Activated T-helper 17 cell treated with anti-CD3 and anti-CD28 coated beads, Interleukin-2, amount 50 U/mL, for 72 hours (primary cell): Measurements from ENCODE around the gene SLC6A17. TPM values are rescaled to one million over a fixed set of nuclear protein-coding genes. Genes with fewer than 3 reads are reported as not detected.

Experiments
- ATAC-seq: fragments of 150-1000 bp; cut with Tn5 transposase; replicated peaks from 2 replicates; pipeline ENCODE4 v1.10.0; 2021; ENCODE audit warnings: mild to moderate bottlenecking, moderate library complexity
- H3K27ac Mint-ChIP-seq: one replicate; pipeline ENCODE4 v1.8.0; 2022; ENCODE audit warnings: mixed read lengths
- H3K27me3 Mint-ChIP-seq: one replicate; pipeline ENCODE4 v1.8.0; 2022; ENCODE audit warnings: mixed read lengths
- H3K36me3 Mint-ChIP-seq: one replicate; pipeline ENCODE4 v1.8.0; 2022; ENCODE audit warnings: low read depth, mild to moderate bottlenecking, mixed read lengths
- H3K4me1 Mint-ChIP-seq: one replicate; pipeline ENCODE4 v1.8.0; 2022; ENCODE audit warnings: mixed read lengths
- H3K4me3 Mint-ChIP-seq: one replicate; pipeline ENCODE4 v1.8.0; 2022; ENCODE audit warnings: mild to moderate bottlenecking, mixed read lengths
- H3K9me3 Mint-ChIP-seq: one replicate; pipeline ENCODE4 v1.8.0; 2022; ENCODE audit warnings: mixed read lengths
- total RNA-seq, 2 donors: library from RNA; stranded (reverse); gene quantifications; one replicate each; pipeline ENCODE4 v1.2.3, GENCODE V29; 2022

Gene SLC6A17
- total RNA-seq = not detected

GRCh38 chr1:110150330-110151174 lies at the start of gene SLC6A17:
SLC6A17 (plus strand) TSS chr1:110150494; CDS start chr1:110166930, 16,436 bp downstream.
- peak; percentile 68 for ATAC-seq
- Mint-ChIP-seq H3K9me3 (no peaks in the 10 kb centered on the region), H3K4me1 (peaks cover 4% of the 10 kb centered on the region), H3K36me3 (no peaks in the 10 kb centered on the region), H3K27me3 (peaks cover 44% of the 10 kb centered on the region), H3K27ac (no peak within 1 kb of the TSS), H3K4me3 (no peak within 1 kb of the TSS)

GRCh38 chr1:110102081-110102480 lies 48.2 kb upstream of the SLC6A17 start:
- no peaks in the 10 kb centered on the region for H3K36me3 Mint-ChIP-seq
- no peaks in the 10 kb centered on the region for H3K4me1 Mint-ChIP-seq
- H3K27ac Mint-ChIP-seq = no peak overlapping the region
- no peak overlapping the region for H3K4me3 Mint-ChIP-seq
- no peak for ATAC-seq
- peaks cover 6% of the 10 kb centered on the region for H3K27me3 Mint-ChIP-seq
- no peaks in the 10 kb centered on the region for H3K9me3 Mint-ChIP-seq

- H3K4me3 Mint-ChIP-seq = no peak overlapping the region
- ATAC-seq = peak; percentile 86
- peaks cover 13% of the 10 kb centered on the region for H3K27me3 Mint-ChIP-seq
- H3K27ac Mint-ChIP-seq = no peak overlapping the region
- no peaks in the 10 kb centered on the region for H3K9me3 Mint-ChIP-seq
- H3K4me1 Mint-ChIP-seq = no peaks in the 10 kb centered on the region
- H3K36me3 Mint-ChIP-seq = no peaks in the 10 kb centered on the region
These were observed 44.0 kb upstream of the SLC6A17 start for GRCh38 chr1:110106013-110106941.

GRCh38 chr1:110107867-110108469 lies 42.3 kb upstream of the SLC6A17 start:
- Mint-ChIP-seq H3K4me1 (no peaks in the 10 kb centered on the region), H3K4me3 (no peak overlapping the region), H3K9me3 (no peaks in the 10 kb centered on the region), H3K27me3 (peaks cover 16% of the 10 kb centered on the region), H3K27ac (no peak overlapping the region), H3K36me3 (no peaks in the 10 kb centered on the region)
- no peak for ATAC-seq

- H3K36me3 Mint-ChIP-seq = no peaks in the 10 kb centered on the region
These were observed 39.2 kb upstream of the SLC6A17 start for GRCh38 chr1:110111081-110111480.

GRCh38 chr1:110112143-110112542 lies 38.2 kb upstream of the SLC6A17 start, which contains the start of gene UBL4B:
UBL4B (plus strand) TSS chr1:110112443; CDS start chr1:110112535, 92 bp downstream.
- Mint-ChIP-seq H3K4me1 (no peaks in the 10 kb centered on the region), H3K4me3 (no peak within 1 kb of the TSS), H3K27me3 (peaks cover 26% of the 10 kb centered on the region), H3K27ac (no peak within 1 kb of the TSS), H3K36me3 (no peaks in the 10 kb centered on the region), H3K9me3 (no peaks in the 10 kb centered on the region)
- ATAC-seq = no peak

More at GRCh38 chr1:110111081-110111480, 39.2 kb upstream of the SLC6A17 start:
- Mint-ChIP-seq H3K4me1 (no peaks in the 10 kb centered on the region), H3K27me3 (peaks cover 20% of the 10 kb centered on the region), H3K4me3 (no peak overlapping the region), H3K27ac (no peak overlapping the region), H3K9me3 (no peaks in the 10 kb centered on the region)
- ATAC-seq = no peak

GRCh38 chr1:110112656-110113055 lies 37.6 kb upstream of the SLC6A17 start:
- H3K4me1 Mint-ChIP-seq = no peaks in the 10 kb centered on the region
- peaks cover 23% of the 10 kb centered on the region for H3K27me3 Mint-ChIP-seq
- no peaks in the 10 kb centered on the region for H3K9me3 Mint-ChIP-seq
- no peak for ATAC-seq
- H3K36me3 Mint-ChIP-seq = no peaks in the 10 kb centered on the region
- H3K27ac Mint-ChIP-seq = no peak overlapping the region
- H3K4me3 Mint-ChIP-seq = no peak overlapping the region

- Mint-ChIP-seq H3K4me3 (no peak overlapping the region), H3K4me1 (no peaks in the 10 kb centered on the region), H3K27me3 (peaks cover 23% of the 10 kb centered on the region), H3K27ac (no peak overlapping the region), H3K9me3 (no peaks in the 10 kb centered on the region), H3K36me3 (no peaks in the 10 kb centered on the region)
- ATAC-seq = no peak
These were observed 36.7 kb upstream of the SLC6A17 start for GRCh38 chr1:110113551-110113950.

- Mint-ChIP-seq H3K9me3 (no peaks in the 10 kb centered on the region), H3K36me3 (no peaks in the 10 kb centered on the region), H3K27me3 (peaks cover 23% of the 10 kb centered on the region), H3K4me3 (no peak overlapping the region), H3K4me1 (no peaks in the 10 kb centered on the region), H3K27ac (no peak overlapping the region)
- ATAC-seq = no peak
These were observed 36.1 kb upstream of the SLC6A17 start for GRCh38 chr1:110114173-110114572.

GRCh38 chr1:110114784-110115183 lies 35.5 kb upstream of the SLC6A17 start:
- Mint-ChIP-seq H3K27me3 (peaks cover 19% of the 10 kb centered on the region), H3K9me3 (no peaks in the 10 kb centered on the region), H3K4me1 (no peaks in the 10 kb centered on the region), H3K36me3 (no peaks in the 10 kb centered on the region), H3K27ac (no peak overlapping the region), H3K4me3 (no peak overlapping the region)
- ATAC-seq = no peak

- peaks cover 5% of the 10 kb centered on the region for H3K9me3 Mint-ChIP-seq
- H3K27ac Mint-ChIP-seq = no peak overlapping the region
- no peak overlapping the region for H3K4me3 Mint-ChIP-seq
- ATAC-seq = peak; percentile 42
- H3K36me3 Mint-ChIP-seq = peaks cover 8% of the 10 kb centered on the region
- H3K4me1 Mint-ChIP-seq = peaks cover 8% of the 10 kb centered on the region
- peaks cover 11% of the 10 kb centered on the region for H3K27me3 Mint-ChIP-seq
These were observed 31.5 kb upstream of the SLC6A17 start for GRCh38 chr1:110118636-110119396.

GRCh38 chr1:110119843-110120242 lies 30.5 kb upstream of the SLC6A17 start:
- peaks cover 11% of the 10 kb centered on the region for H3K27me3 Mint-ChIP-seq
- peaks cover 8% of the 10 kb centered on the region for H3K36me3 Mint-ChIP-seq
- H3K4me1 Mint-ChIP-seq = peaks cover 8% of the 10 kb centered on the region
- no peak overlapping the region for H3K4me3 Mint-ChIP-seq
- no peak overlapping the region for H3K27ac Mint-ChIP-seq
- ATAC-seq = no peak
- H3K9me3 Mint-ChIP-seq = peaks cover 6% of the 10 kb centered on the region

GRCh38 chr1:110120960-110121561 lies 29.2 kb upstream of the SLC6A17 start:
- Mint-ChIP-seq H3K27me3 (peaks cover 12% of the 10 kb centered on the region), H3K9me3 (peaks cover 9% of the 10 kb centered on the region), H3K36me3 (peaks cover 8% of the 10 kb centered on the region), H3K4me1 (peaks cover 8% of the 10 kb centered on the region), H3K4me3 (no peak overlapping the region), H3K27ac (peak overlapping the region; percentile 47)
- ATAC-seq = no peak
